Measurements from ENCODE around the gene RNF213.

RNF213 gene

DNA sequence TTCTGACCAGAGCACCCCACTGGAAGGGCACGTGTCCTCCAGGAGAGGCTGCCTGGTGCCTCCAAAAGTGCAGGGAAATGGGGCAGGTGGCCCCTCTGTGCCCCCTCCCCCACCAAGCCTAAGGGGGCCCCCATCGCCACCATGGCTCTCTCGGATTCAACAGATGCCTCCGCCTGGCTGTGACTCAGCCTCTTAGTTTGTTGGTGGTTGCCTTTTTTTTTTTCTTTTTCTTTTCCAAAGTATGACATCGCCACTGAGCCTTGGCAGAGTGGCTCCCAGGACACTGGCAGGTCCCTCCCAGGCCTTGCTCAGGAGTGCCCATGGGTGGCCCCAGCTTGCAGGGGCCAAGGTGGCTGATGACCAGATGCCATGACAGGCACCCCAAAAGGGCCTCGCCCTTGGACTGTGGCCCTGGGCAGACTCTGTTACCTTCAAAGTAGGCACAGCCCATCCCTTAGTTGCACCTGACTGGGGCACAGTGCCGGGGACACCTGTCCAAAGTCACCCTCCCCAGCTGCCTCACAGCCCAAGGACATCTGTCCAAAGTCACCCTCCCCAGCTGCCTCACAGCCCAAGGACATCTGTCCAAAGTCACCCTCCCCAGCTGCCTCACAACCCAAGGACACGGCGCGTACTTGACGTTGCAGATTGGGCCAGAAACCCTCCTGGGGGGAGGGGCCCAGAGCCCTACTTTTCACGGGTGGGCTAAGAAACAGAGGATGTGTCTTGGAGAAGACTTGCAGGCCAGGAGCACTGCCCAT lies 186.2 kb downstream of the RNF213 start:
- no peaks in the 10 kb centered on the region for H3K36me3 ChIP-seq (ENCODE audit: insufficient read depth, low read length)
- no peaks in the 10 kb centered on the region for H3K79me2 ChIP-seq (ENCODE audit: insufficient read depth, low read length)
- H2AFZ ChIP-seq (ENCODE audit: low read length) = no peak overlapping the region
- no peaks in the 10 kb centered on the region for H3K9me2 ChIP-seq (ENCODE audit: low read depth, low read length)
- no peak overlapping the region for H3K4me2 ChIP-seq (ENCODE audit: low read length)
- no peaks in the 10 kb centered on the region for H3F3A ChIP-seq (ENCODE audit: insufficient read depth, low read length)
- H3K27me3 ChIP-seq (ENCODE audit: insufficient read depth, low read length) = peaks cover 7% of the 10 kb centered on the region; the same call in 1 of the 2 replicates
- no peaks in the 10 kb centered on the region for H4K20me1 ChIP-seq (ENCODE audit: insufficient read depth, low read length)
- no peak for TF ChIP-seq EZH2 (IDR thresholded peaks at IDR 0.05; ENCODE audit: borderline replicate concordance, low read length)
- TF ChIP-seq, protein P1, sequence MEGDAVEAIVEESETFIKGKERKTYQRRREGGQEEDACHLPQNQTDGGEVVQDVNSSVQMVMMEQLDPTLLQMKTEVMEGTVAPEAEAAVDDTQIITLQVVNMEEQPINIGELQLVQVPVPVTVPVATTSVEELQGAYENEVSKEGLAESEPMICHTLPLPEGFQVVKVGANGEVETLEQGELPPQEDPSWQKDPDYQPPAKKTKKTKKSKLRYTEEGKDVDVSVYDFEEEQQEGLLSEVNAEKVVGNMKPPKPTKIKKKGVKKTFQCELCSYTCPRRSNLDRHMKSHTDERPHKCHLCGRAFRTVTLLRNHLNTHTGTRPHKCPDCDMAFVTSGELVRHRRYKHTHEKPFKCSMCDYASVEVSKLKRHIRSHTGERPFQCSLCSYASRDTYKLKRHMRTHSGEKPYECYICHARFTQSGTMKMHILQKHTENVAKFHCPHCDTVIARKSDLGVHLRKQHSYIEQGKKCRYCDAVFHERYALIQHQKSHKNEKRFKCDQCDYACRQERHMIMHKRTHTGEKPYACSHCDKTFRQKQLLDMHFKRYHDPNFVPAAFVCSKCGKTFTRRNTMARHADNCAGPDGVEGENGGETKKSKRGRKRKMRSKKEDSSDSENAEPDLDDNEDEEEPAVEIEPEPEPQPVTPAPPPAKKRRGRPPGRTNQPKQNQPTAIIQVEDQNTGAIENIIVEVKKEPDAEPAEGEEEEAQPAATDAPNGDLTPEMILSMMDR (IDR thresholded peaks at IDR 0.05; ENCODE audit: low read length) = no peak
- no peak overlapping the region for H3K9ac ChIP-seq (ENCODE audit: low read length)
- H3K4me3 ChIP-seq (ENCODE audit: low read depth, low read length, poor library complexity, severe bottlenecking) = no peak overlapping the region
- H3K9me3 ChIP-seq (ENCODE audit: low read length) = no peaks in the 10 kb centered on the region
- no peaks in the 10 kb centered on the region for H3K4me1 ChIP-seq (ENCODE audit: insufficient read depth, low read length, severe bottlenecking)
- no peak overlapping the region for H3K27ac ChIP-seq (ENCODE audit: low read depth, low read length, poor library complexity, severe bottlenecking)

DNA sequence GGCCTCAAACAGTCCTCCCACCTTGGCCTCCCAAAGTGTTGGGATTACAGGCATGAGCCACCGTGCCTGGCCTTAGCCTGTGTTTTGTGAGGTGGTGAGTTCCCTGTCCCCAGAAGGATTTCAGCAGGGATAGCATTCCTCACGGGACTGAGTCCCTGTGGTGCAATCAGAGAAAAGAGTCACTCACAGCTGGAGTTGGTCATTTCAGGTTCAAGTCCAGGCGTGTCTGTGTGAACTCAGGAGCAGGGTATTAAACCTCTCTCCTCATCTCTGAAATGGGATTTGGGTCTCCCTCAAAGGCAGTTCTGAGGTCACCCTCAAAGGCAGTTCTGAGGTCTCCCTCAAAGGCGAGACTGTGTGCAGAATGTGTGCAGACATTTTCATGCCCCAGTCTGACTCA lies 187.1 kb downstream of the RNF213 start:
- no peaks in the 10 kb centered on the region for H3K9me3 ChIP-seq (ENCODE audit: low read length)
- no peak for TF ChIP-seq EZH2 (IDR thresholded peaks at IDR 0.05; ENCODE audit: borderline replicate concordance, low read length)
- TF ChIP-seq, protein P1 (IDR thresholded peaks at IDR 0.05; ENCODE audit: low read length) = no peak
- no peak overlapping the region for H2AFZ ChIP-seq (ENCODE audit: low read length)
- no peaks in the 10 kb centered on the region for H3F3A ChIP-seq (ENCODE audit: insufficient read depth, low read length)
- no peaks in the 10 kb centered on the region for H3K36me3 ChIP-seq (ENCODE audit: insufficient read depth, low read length)
- no peaks in the 10 kb centered on the region for H3K79me2 ChIP-seq (ENCODE audit: insufficient read depth, low read length)
- H3K27me3 ChIP-seq (ENCODE audit: insufficient read depth, low read length) = peaks cover 7% of the 10 kb centered on the region; the same call in 1 of the 2 replicates
- H3K4me3 ChIP-seq (ENCODE audit: low read depth, low read length, poor library complexity, severe bottlenecking) = no peak overlapping the region
- no peaks in the 10 kb centered on the region for H4K20me1 ChIP-seq (ENCODE audit: insufficient read depth, low read length)
- H3K4me2 ChIP-seq (ENCODE audit: low read length) = no peak overlapping the region
- no peak overlapping the region for H3K9ac ChIP-seq (ENCODE audit: low read length)
- no peaks in the 10 kb centered on the region for H3K9me2 ChIP-seq (ENCODE audit: low read depth, low read length)
- H3K4me1 ChIP-seq (ENCODE audit: insufficient read depth, low read length, severe bottlenecking) = no peaks in the 10 kb centered on the region
- no peak overlapping the region for H3K27ac ChIP-seq (ENCODE audit: low read depth, low read length, poor library complexity, severe bottlenecking)
